Keratinocyte (primary cell): Measurements from ENCODE around the gene MED29. TPM values are rescaled to one million over a fixed set of nuclear protein-coding genes. Genes with fewer than 3 reads are reported as not detected.
A peak's percentile ranks its signal among the peaks of the same experiment; 100 is the strongest.

ENCODE experiments used
- DNase-seq: peaks from one replicate; pipeline ENCODE4 v3.0.0-alpha.2; 2011; ENCODE audit warnings: low read depth, missing footprints, low spot score
- FAIRE-seq: peaks from 2 replicates; lab custom pipeline; 2011; peaks lifted over from hg19 to GRCh38; lab: Jason Lieb, UNC
- H2AFZ ChIP-seq: 2 replicates; pipeline ENCODE4 v1.6.0; 2012; ENCODE audit warnings: low read length, control low read depth, inconsistent platforms; ENCODE audit not compliant: control insufficient read depth
- H3K27ac ChIP-seq: 2 replicates; pipeline ENCODE4 v1.5.1; 2011; ENCODE audit warnings: low read length; ENCODE audit not compliant: control insufficient read depth, insufficient read depth
- H3K27me3 ChIP-seq: 3 replicates; pipeline ENCODE4 v1.6.0; 2011; ENCODE audit warnings: low read length; ENCODE audit not compliant: control insufficient read depth, insufficient read depth; ENCODE audit errors: extremely low read depth
- H3K36me3 ChIP-seq, 2 experiments: 2 replicates in 1 of 2; 3 replicates in 1 of 2; pipeline ENCODE4 v1.5.1; 2011; ENCODE audit warnings: low read length in 2 of 2, mild to moderate bottlenecking in 1 of 2; ENCODE audit not compliant: control insufficient read depth in 2 of 2, insufficient read depth in 2 of 2; ENCODE audit errors: extremely low read depth in 1 of 2
- H3K4me1 ChIP-seq: 3 replicates; pipeline ENCODE4 v1.5.1; 2011; ENCODE audit warnings: low read length; ENCODE audit not compliant: control insufficient read depth, insufficient read depth; ENCODE audit errors: extremely low read depth
- H3K4me2 ChIP-seq: 3 replicates; pipeline ENCODE4 v1.6.0; 2011; ENCODE audit warnings: low read depth, low read length; ENCODE audit not compliant: control insufficient read depth, insufficient read depth; ENCODE audit errors: extremely low read depth
- H3K4me3 ChIP-seq, 3 experiments: fragments of 200-600 bp in 1 of 3; sonication (generic) in 1 of 3; 2 replicates in 2 of 3; 3 replicates in 1 of 3; pipeline ENCODE4 v1.5.1; 2011 to 2016; ENCODE audit warnings: low read length in 3 of 3, mild to moderate bottlenecking in 3 of 3, control low read depth in 2 of 3, inconsistent platforms in 1 of 3, low read depth in 1 of 3, mixed read lengths in 1 of 3, mixed run types in 1 of 3, moderate library complexity in 1 of 3; ENCODE audit not compliant: control insufficient read depth in 2 of 3, insufficient read depth in 2 of 3; ENCODE audit errors: extremely low read depth in 1 of 3
- H3K79me2 ChIP-seq: 2 replicates; pipeline ENCODE4 v1.6.0; 2012; ENCODE audit warnings: low read length; ENCODE audit not compliant: control insufficient read depth, insufficient read depth
- H3K9ac ChIP-seq: 3 replicates; pipeline ENCODE4 v1.6.0; 2011; ENCODE audit warnings: low read length; ENCODE audit not compliant: control insufficient read depth, insufficient read depth; ENCODE audit errors: extremely low read depth
- H3K9me1 ChIP-seq: 3 replicates; pipeline ENCODE4 v1.6.0; 2011; ENCODE audit warnings: low read length; ENCODE audit not compliant: control insufficient read depth, insufficient read depth; ENCODE audit errors: extremely low read depth
- H3K9me3 ChIP-seq: 2 replicates; pipeline ENCODE4 v1.5.1; 2012; ENCODE audit warnings: low read depth, low read length; ENCODE audit not compliant: control insufficient read depth
- H4K20me1 ChIP-seq: 3 replicates; pipeline ENCODE4 v1.6.0; 2011; ENCODE audit warnings: low read length; ENCODE audit not compliant: control insufficient read depth, insufficient read depth; ENCODE audit errors: extremely low read depth
- CTCF ChIP-seq, 3 experiments: IDR thresholded peaks in 1 of 3; conservative IDR thresholded peaks in 1 of 3; optimal IDR thresholded peaks in 1 of 3; 2 replicates in 2 of 3; 3 replicates in 1 of 3; pipeline versions ENCODE3 to v1.5.1; 2011; ENCODE audit warnings: low read length in 3 of 3, mild to moderate bottlenecking in 3 of 3, moderate library complexity in 2 of 3, control low read depth in 1 of 3, inconsistent platforms in 1 of 3; ENCODE audit not compliant: insufficient read depth in 2 of 3; ENCODE audit errors: extremely low read depth in 1 of 3
- EZH2 ChIP-seq: IDR thresholded peaks from one replicate; pipeline ENCODE4 v1.6.1; 2012; ENCODE audit warnings: inconsistent platforms, mild to moderate bottlenecking, low read length, moderate library complexity
- dilution Hi-C: fragments of 300-500 bp; cut with MboI; formaldehyde crosslinking; loops from one replicate; pipeline ENCODE4 v1.7.0; 2020; ENCODE audit warnings: low sequenced_read_pairs; ENCODE audit not compliant: extremely low pct_ligation_motif_present
- polyA plus RNA-seq, 5 experiments: library from polyadenylated mRNA; depleted of rRNA in 3 of 5; stranded (reverse) in 3 of 5; stranded (forward) in 1 of 5; unstranded in 1 of 5; fragments of >200 nt; gene quantifications; 1 replicate in 1 of 5; 2 replicates in 3 of 5; 3 replicates in 1 of 5; pipeline versions ENCODE4 v1.2.1 to v1.2.3, GENCODE V29; 2011 to 2012; ENCODE audit warnings: missing spikeins in 2 of 5, low read depth in 1 of 5, low replicate concordance in 1 of 5

Gene MED29
- polyA plus RNA-seq, 1 donor (not counting 4 experiments of a cell fraction or from before 2014, with no cell fraction given), result 14.7 TPM

- no peaks in the 10 kb centered on the region for H3K27me3 ChIP-seq
- H3K27ac ChIP-seq, result peak overlapping the region; percentile 57
- dilution Hi-C loops, result no loop called here
- peak overlapping the region; percentile 46 for H3K4me2 ChIP-seq
- FAIRE-seq (peak; percentile 64), DNase-seq (no peak)
- H3K9me3 ChIP-seq, result no peaks in the 10 kb centered on the region
- no peaks in the 10 kb centered on the region for H4K20me1 ChIP-seq
- H3K9me1 ChIP-seq, result peaks cover 3% of the 10 kb centered on the region
- peak overlapping the region; percentile 24 for H3K9ac ChIP-seq
- H3K79me2 ChIP-seq, result no peaks in the 10 kb centered on the region
- peak overlapping the region; percentile 2 for H2AFZ ChIP-seq
- H3K4me1 ChIP-seq, result peaks cover 23% of the 10 kb centered on the region
- H3K36me3 ChIP-seq, result peaks cover 11 to 35% of the 10 kb centered on the region in 2 experiments
- TF ChIP-seq EZH2, result no peak
- H3K4me3 ChIP-seq, result no peak overlapping the region
Observed at GRCh38 chr19:39362682-39363657, 28.2 kb upstream of the MED29 start.

- DNase-seq (no peak), FAIRE-seq (no peak)
- TF ChIP-seq CTCF (optimal IDR thresholded peaks at IDR 0.05 in 1 of 3, IDR thresholded peaks at IDR 0.05 in 1 of 3, conservative IDR thresholded peaks at IDR 0.05 in 1 of 3; ENCODE audit: extremely low read depth in 1 of 3, insufficient read depth in 2 of 3, low read length in 3 of 3) (no peak), EZH2 (no peak)
- Histone ChIP-seq H3K9me1 (peaks cover 3% of the 10 kb centered on the region), H3K27ac (peak overlapping the region; percentile 46), H3K79me2 (no peaks in the 10 kb centered on the region), H4K20me1 (no peaks in the 10 kb centered on the region), H3K4me2 (no peak overlapping the region), H2AFZ (no peak overlapping the region), H3K4me3 (no peak overlapping the region), H3K9me3 (no peaks in the 10 kb centered on the region), H3K36me3 (peaks cover 15 to 30% of the 10 kb centered on the region in 2 experiments), H3K9ac (no peak overlapping the region), H3K4me1 (peaks cover 23% of the 10 kb centered on the region), H3K27me3 (no peaks in the 10 kb centered on the region)
- dilution Hi-C loops, result no loop called here
Observed at GRCh38 chr19:39363901-39364457, 27.2 kb upstream of the MED29 start.
